PFSK-1 (cell line): ENCODE results near the gene PSMA3.

Experiments
- REST ChIP-seq, 2 experiments: IDR thresholded peaks; 2 replicates each; pipeline versions ENCODE4 v1.6.1 to v1.8.0; 2011 to 2012; ENCODE audit warnings: low read depth in 2 of 2, low read length in 2 of 2, control low read depth in 1 of 2, inconsistent platforms in 1 of 2, mild to moderate bottlenecking in 1 of 2, moderate library complexity in 1 of 2; ENCODE audit not compliant: insufficient read depth in 1 of 2
- TAF1 ChIP-seq: IDR thresholded peaks from 2 replicates; pipeline ENCODE4 v1.6.1; 2012; ENCODE audit warnings: low read length, control low read depth, borderline replicate concordance; ENCODE audit not compliant: insufficient read depth

GRCh38 chr14:58282925-58283593, 38.4 kb downstream of the PSMA3 start:
- TF ChIP-seq REST (IDR thresholded peaks at IDR 0.05; ENCODE audit: insufficient read depth in 1 of 2, low read depth in 2 of 2, low read length in 2 of 2) (no peak), TAF1 (no peak)
